GM20000 (cell line): ENCODE results near the gene CTSD.
"Not testable (repeated sequence)": the region's sequence is repeated elsewhere in the genome, so short reads cannot be mapped to it uniquely, and the experiment has no call there.

ENCODE experiments used
- DNase-seq: peaks from one replicate; pipeline ENCODE4 v3.0.0; 2012; ENCODE audit warnings: low spot score
- CTCF ChIP-seq: IDR thresholded peaks from 2 replicates; pipeline ENCODE4 v1.5.1; 2012; ENCODE audit warnings: mild to moderate bottlenecking, control low read depth; ENCODE audit errors: extremely low read depth, missing control alignments

The CTSD gene

GRCh38 chr11:1763796-1764661 is at the start of gene CTSD:
Gene CTSD (minus strand): TSS chr11:1763927. CDS start chr11:1763859, 68 bp downstream.
- peak; percentile 100 for DNase-seq

GRCh38 chr11:1813356-1813755 is 49.6 kb upstream of the CTSD start:
- DNase-seq: not testable (repeated sequence)

More at GRCh38 chr11:1763796-1764661, at the start of gene CTSD:
- TF ChIP-seq CTCF: peak; percentile 4

GRCh38 chr11:1812801-1813200 is 49.1 kb upstream of the CTSD start:
- DNase-seq: no peak
- no peak for TF ChIP-seq CTCF

GRCh38 chr11:1812274-1812673 is 48.5 kb upstream of the CTSD start:
- TF ChIP-seq CTCF: no peak
- no peak for DNase-seq

GRCh38 chr11:1810761-1811160 is 47.0 kb upstream of the CTSD start:
- DNase-seq: no peak
- TF ChIP-seq CTCF: no peak

- TF ChIP-seq CTCF: no peak
- no peak for DNase-seq
Observed at GRCh38 chr11:1807264-1807995, 43.7 kb upstream of the CTSD start.

- no peak for TF ChIP-seq CTCF
Observed at GRCh38 chr11:1805525-1805924, 41.8 kb upstream of the CTSD start.

GRCh38 chr11:1803835-1804519 is 40.2 kb upstream of the CTSD start:
- not testable (repeated sequence) for DNase-seq

More at GRCh38 chr11:1805525-1805924, 41.8 kb upstream of the CTSD start:
- no peak for DNase-seq
